Islet precursor cell (in vitro differentiated cells): ENCODE results near the gene SPRED2.

Source experiments
- DNase-seq: peaks from one replicate; pipeline ENCODE4 v3.0.0-alpha.2; 2018

The SPRED2 gene

DNA sequence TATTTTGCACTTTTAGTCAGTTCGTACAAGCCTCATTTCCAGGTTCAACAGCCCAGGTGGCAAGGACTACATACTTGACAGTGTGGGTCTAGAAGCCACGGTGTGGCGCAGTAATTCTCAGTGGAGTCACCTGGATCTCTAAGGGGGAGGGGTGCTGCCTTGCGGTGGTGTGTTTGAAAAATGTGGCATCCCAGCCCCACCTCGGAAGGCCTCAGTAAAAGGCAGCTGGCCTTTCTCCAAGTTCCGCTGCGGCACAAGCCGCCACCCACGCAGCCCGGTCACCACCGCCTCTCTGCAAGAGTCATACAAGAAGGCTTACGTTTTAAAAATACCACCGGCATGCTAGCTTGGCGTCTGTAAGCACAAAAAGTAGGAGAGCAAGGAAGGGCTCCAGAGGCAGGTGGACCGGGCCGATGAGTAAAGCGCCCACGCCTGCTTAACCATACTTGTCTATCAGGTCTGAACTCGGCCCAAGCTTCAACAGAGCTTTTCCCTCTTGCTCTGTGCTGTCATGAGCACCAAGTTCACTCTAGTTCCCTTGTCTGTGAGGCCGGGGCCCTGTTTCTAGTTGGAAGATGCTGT is 49.5 kb downstream of the SPRED2 start:
- DNase-seq: peak; percentile 92

GRCh38 chr2:65382323-65382722 is 50.1 kb downstream of the SPRED2 start:
- no peak for DNase-seq

DNA sequence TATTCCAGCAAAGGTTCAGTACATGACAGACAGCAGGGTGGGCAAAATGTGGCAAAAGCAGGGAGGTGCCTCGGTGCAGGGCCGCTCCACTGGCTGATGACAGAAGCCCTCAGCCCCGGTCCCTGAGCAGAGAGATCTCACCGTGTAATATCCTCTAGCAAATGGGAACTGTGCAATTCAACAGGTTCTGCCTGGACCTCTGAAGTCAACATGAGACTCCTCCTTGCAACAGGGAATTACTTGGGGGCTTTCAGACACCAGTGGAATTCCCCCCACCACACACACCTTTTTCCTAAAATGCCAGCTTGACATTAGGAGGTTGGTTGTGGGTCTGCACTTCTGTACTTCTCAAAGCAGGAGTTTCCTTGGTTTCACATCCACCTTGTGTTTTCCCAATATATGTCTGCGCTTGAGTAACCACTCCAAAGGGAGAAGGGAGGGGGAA is 50.8 kb downstream of the SPRED2 start:
- no peak for DNase-seq

DNA sequence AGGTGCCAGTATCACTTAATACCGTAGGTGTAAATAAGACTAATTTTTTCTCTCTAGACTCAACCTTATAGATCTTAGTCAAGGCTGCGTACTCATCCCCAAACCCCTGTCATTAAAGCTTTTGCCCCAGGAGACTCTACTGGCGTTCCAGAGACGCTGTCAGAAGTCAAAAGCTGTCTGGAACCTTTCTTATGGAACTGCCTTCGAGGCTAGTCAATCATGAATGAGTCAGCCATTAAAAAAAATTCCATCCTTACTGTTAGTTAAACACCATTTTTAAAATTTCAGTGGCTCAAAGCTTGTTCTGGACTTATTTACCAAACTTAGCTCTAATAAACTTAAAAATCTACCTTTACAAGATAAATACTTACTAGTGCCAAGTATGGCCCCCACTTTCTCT is 52.1 kb downstream of the SPRED2 start:
- peak; percentile 80 for DNase-seq

GRCh38 chr2:65379721-65380171 is 52.7 kb downstream of the SPRED2 start:
- no peak for DNase-seq

GRCh38 chr2:65379223-65379622 is 53.2 kb downstream of the SPRED2 start:
- DNase-seq: no peak

DNA sequence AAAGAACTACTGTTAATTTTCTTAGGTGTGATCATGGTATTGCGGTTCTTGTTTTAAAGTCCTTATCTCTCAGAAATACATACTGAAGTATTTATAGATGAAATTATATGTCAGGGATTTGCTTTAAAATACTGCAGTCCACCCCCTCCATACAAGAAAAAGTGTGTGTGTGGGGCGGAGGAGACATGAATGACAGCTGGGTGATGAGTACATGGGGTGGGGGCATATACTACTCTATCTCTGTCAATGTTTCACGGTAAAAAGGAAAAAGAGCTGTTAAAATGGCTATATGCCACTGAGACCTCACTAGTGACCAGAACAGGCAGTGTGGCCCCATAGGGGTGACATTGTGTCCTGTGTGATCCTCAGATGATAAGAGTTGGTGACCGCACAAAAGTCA is 54.1 kb downstream of the SPRED2 start:
- DNase-seq: no peak

GRCh38 chr2:65377556-65378192 is 54.7 kb downstream of the SPRED2 start:
- DNase-seq: peak; percentile 99

- no peak for DNase-seq
These were observed 56.7 kb downstream of the SPRED2 start for GRCh38 chr2:65375723-65376122.

- DNase-seq: no peak
These were observed 57.4 kb downstream of the SPRED2 start for GRCh38 chr2:65374999-65375398.

DNA sequence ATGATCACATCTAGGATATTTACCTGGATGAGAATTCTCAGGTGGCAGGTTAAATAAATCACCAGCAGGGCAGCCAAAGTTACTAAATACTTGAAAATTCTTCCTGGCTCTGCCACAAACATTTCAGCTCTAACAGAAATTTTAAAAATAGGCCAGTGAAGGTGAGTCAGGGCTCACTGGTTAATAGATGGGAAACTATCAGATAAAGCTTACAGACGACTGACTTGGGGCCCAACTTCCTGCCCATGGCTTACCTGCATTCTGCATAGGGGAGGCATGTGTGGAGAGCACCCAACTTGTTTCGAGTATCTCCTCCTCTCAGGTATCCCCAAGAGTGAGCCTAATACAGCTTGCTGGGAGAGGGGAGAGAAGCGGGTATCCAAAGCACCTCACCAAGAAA is 57.8 kb downstream of the SPRED2 start:
- DNase-seq: no peak

GRCh38 chr2:65373365-65373918 is 59.0 kb downstream of the SPRED2 start:
- DNase-seq: no peak

DNA sequence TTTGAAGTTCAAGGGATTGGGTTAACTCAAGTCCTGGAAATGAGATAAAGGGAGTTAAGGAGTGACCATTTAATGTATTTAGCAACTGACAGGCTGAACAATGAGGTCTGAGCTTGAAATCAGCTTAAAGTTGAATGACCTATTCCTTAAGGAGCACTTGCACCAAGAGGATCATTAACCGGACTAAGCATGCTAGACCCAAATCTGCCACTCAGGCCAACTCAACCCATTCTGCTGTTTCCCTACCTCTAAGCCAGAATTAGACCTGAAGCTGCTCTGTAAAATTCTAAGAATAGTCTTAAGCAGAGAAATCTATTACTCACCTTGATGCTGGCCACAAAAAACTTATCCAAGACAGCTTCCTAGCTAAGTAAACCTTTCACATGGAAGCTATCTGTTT is 59.8 kb downstream of the SPRED2 start:
- no peak for DNase-seq

DNA sequence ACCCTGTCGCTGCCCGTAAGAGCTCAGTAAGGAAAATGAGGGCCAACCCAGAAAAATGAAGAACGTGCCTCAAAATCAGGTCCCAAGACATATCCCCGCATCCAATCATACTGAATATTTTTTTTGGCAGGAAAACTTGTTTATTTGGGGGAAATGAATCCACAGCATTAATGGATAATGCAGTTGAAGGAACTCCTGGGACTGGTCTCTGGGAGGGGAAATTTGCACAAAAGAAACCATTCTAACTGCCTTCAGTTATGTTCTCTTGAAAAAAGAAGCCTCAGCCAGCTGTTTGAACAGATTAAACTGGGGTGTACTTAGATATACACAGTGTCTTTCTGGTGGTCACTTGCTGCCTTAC is 61.3 kb downstream of the SPRED2 start:
- no peak for DNase-seq

- DNase-seq: no peak
These were observed 61.9 kb downstream of the SPRED2 start for GRCh38 chr2:65370387-65371073.

- DNase-seq: no peak
These were observed 62.4 kb downstream of the SPRED2 start for GRCh38 chr2:65369980-65370379.

DNA sequence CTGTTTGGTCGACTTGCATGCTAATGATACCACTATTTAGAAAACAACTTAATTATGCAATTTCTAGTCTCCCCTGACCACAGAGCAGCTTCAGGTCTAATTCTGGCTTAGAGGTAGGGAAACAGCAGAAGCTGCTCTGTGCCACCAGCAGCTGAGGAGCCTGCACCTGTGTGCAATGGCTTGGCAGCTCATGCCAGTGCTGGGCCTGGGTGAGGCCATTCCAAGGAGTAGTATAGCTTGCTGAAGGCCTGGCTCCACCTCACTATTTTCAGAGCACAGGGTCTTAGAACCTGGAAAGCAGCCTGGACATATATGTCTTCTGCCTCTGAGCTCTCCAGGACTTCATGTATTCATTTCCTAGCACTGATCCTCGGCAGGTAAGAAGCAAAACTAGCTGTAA is 62.8 kb downstream of the SPRED2 start:
- no peak for DNase-seq

- no peak for DNase-seq
These were observed 63.9 kb downstream of the SPRED2 start for GRCh38 chr2:65368468-65368867.

DNA sequence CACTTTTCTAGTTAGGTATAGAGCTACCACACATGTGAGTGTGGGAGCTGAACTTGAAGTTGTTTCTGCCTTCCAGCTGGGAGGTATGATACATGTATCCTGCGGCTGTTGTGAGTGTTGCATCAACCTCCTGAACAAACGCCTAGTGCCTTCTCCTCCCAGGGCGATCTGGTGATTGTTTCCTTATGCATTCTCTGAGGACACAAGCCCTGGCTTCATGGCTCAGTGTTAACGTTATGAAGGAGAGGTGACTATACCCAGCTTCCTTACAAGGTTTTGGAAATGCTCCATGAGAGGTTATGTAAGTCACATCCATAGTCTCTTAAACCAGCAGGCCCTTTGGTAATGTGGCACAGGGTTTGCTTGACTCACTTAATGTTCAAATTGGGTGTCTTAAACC is 64.9 kb downstream of the SPRED2 start:
- DNase-seq: peak; percentile 81

- DNase-seq: peak; percentile 88
These were observed 65.7 kb downstream of the SPRED2 start for GRCh38 chr2:65366595-65367125.

DNA sequence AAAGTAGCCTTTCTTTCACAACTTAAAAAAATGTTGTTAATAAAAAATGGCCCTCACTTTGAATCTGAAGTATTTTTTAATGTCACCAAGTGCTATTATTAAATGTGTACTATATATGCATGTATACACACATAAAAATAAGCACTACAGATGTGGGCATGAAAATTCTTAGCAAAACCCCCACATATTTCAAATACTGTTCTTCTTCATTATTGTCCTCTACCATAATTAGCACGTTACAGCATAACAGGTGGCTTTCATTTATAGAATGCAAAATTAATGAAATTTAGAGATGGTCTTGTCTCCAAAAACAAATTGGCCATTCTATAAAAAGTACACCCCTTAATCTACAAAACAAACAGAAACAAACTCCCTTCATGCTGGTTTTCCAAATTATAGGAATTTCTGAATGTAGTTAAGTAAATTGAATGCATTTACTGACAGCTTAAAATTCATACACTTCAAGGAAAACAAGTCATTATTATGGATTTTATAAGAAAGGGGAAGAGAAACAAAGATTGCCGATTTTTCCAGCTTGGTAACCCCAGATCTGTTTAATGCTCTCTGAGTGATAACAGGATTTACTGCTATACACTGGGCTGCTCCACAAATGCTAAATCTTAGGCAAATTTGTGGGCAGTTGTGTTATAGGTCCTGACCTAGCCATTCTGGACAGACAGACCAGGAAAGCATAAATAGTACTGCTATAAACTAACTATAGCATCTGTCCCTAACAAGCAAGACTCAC is 67.2 kb downstream of the SPRED2 start:
- no peak for DNase-seq

- no peak for DNase-seq
These were observed 68.3 kb downstream of the SPRED2 start for GRCh38 chr2:65363879-65364666.
